NCI-H2227 treated with DMSO at 0.1 percent for 48 hours (cell line): ENCODE measurements around the gene TRANK1.
"Not testable (repeated sequence)": the region's sequence is repeated elsewhere in the genome, so short reads cannot be mapped to it uniquely, and the experiment has no call there.

Experiments used
- DNase-seq: peaks from one replicate; lab custom pipeline; 2025; lab: John Stamatoyannopoulos, UW

TRANK1 gene

DNA sequence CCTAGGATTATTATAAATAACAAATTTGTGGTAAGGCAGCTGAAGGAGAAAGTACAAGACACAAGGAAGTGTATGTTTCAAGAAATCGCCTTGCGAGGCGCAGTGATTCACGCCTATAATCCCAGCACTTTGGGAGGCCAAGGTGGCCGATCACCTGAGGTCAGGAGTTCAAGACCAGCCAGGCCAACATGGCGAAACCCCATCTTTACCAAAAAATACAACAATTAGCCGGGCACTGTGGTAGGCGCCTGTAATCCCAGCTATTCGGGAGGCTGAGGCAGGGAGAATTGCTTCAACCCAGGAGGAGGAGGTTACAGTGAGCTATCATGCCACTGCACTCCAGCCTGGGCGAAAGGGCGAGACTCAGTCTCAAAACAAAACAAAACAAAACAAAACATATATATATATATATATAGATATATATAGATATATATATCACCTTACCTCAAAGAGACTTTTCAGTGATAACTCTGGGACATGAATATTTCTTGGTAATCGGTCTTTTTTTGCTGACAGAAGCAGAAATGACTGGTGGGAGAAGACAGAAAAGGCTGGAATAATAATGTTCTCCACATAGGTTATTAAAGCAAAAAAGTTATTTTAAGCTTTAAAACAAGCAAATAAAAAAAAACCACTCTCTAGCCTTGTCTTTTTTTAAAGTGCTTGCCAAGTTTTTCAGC, 52.3 kb downstream of the TRANK1 start:
- DNase-seq: no peak

DNA sequence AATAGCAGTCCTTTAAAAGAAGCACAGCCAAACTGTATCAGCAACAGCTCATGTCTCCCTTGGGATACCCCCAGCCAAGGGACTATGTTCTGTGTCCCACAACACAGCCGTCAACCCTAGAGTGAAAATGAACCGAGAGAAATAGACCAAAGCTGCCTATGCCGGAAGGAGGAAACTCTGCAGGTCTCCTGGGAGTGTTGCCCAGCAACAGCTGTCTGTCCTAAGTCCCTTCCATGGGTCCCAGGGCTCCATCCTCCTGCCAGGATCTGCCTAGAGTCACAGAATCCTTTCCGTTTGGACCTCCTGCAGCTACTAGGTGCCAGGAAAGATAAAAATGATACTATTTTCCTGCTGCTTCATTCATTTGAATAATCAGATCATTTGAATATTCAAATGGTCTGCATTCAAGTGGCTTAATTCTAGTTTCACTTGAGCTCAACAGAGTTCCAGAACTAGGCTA, 53.1 kb downstream of the TRANK1 start:
- DNase-seq: no peak

DNA sequence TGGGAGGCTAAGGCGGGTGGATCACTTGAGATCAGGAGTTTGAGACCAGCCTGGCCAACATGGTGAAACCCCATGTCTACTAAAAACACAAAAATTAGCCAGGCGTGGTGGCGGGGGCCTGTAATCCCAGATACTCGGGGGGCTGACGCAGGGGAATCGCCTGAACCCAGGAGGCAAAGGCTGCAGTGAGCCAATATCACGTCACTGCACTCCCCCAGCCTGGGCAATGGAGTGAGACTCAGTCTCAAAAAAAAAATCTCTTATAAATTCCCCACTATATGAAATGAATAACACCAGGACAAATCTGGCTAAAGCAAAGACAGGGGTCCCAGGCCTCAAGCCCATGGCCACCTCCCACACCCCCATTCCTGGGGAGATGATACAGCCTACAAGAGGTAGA, 53.8 kb downstream of the TRANK1 start:
- not testable (repeated sequence) for DNase-seq

DNA sequence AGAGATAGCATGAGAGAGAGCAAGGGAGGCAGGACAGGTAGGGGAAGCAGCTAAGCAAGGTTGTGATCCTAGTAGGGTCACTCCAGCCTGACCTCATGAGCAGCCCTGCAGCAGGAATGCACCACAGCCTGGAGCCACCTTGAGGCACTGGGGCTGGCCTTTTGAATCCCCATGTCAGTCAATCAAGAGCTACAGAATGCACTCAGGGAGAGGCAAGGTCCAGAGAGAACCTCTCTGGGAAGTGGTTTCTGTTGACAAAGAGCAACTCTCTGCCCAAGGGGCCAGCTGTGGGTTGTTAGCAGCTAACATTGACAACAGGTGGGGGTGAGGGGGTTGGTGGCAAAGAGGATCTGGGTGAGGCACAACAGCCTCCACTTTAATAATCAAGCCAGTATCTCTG, 54.6 kb downstream of the TRANK1 start:
- DNase-seq: no peak

DNA sequence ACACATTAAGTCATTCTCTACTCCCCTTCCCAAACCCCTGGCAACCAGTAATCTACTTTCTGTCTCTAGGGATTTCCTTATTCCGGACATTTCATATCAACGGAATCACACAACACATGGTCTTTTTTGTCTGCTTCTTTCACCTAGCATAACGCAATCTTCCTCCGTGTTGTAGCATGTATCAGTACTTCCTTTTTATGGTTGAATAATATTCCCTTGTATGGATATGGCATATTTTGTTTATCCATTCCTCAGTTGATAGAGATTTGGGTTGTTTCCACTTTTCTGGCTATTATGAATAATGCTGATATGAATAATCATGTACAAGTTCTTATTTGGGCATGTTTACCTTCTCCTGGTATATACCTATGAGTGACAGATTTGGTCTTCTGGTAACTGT, 63.1 kb downstream of the TRANK1 start:
- no peak for DNase-seq

DNA sequence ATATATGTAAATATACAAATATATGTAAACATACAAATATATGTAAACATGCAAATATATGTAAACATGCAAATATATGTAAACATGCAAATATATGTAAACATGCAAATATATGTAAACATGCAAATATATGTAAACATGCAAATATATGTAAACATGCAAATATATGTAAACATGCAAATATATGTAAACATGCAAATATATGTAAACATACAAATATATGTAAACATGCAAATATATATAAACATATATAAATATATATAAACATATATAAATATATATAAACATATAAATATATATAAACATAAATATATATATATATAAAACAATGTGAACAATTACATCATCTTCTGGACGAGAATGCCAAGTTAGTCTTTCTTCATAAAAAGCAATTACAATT, 65.0 kb downstream of the TRANK1 start:
- not testable (repeated sequence) for DNase-seq

DNA sequence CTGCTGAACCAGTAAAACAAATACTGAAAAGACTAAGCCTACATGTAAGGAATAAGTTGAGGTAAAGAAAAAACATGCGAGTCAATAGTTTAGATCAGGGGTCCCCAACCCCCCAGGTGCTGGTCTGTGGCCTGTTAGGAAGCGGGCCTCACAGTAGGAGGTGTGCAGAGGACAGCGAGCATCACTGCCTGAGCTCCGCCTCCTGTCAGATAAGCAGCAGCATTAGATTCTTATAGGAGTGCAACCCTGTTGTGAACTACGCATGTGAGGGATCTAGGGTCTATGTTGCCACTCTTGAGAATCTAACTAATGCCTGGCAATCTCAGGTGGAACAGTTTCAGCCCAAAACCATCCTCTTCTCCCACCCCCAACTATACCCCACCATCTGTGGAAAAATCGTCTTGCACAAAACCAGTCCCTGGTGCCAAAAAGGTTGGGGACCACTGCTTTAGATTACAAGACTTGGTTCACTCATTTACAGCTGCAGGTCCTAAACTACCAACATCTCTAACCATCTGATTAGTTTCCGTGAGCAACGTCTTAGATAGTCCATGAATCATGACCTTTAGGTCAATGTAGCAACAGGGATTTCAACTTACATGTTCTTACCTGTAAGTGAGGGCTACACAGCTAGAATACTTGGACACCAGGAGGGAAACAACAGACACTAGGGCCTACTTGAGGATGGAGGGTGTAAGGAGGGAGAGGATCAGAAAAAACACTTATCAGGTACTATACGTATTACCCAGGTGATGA, 66.7 kb downstream of the TRANK1 start:
- DNase-seq: no peak

DNA sequence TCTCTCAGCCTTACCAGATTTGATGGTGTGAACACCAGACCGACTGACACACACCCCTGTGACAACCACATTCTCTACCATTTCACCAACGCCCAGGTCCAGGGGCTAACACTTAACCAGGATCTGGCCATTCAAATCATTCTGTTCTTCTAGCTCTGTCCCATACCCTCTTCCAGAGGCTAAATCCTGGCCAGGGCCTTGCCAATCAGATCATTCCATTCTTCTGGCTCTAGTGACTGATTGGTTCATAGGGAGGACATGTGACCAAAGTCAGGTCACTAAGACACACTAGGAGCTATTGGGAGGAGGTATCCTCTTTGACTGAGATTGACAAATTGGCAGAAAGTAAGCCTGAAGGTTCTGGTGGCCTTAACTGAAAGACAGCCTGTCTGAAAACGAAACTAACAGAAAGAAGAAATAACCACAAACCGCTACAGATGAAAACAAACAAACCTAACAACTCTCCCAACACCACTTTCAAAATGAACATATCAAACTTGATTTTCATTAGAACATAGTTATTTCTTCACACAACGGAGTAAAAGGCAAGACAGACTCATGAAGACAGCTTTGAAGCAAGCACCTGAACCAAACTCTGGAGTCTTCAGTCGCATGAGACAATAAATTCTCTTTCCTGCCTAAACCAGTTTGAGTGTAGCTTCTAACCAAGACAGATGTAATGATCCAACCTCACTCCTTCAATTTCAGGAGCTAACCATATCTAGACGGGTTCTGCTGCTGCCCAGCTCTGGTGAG, 68.5 kb downstream of the TRANK1 start:
- DNase-seq: no peak

DNA sequence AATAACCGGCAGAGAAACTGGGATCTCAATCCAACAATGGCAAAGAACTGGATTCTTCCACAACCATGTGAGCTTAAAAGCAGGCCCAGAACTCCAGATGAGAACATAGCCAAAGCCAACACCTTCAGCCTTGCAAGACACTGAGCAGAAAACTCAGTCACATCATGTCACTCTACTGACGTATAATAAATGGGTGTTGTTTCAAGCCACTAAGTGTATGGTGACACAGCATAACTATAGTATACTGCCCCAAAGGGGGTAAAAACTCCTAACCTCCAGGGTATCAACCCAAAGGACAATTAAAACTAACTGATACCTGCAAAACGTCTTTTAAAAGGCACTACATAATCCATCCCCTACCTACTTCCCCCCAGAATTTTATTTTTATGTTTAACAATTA, 69.5 kb downstream of the TRANK1 start:
- DNase-seq: no peak

DNA sequence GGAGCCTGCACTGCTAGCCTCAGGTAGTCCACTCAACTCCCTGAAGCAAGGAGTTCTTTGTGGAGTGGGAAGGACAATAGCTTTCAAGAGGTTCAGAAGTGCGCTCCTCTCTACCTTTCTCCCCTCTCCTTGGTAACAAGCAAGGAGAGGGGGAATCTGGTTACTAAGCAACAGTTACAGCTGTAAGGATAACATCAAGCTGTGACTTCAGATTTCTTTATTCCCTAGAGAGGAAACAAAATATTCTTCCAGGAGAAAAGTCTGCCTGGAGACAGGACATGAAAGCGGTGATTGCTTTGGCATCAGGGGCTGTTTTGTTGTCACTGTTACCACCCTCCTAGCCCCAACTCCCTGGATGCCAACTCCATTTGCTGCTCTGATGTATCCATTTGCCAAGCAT, 70.4 kb downstream of the TRANK1 start:
- DNase-seq: peak; percentile 12

DNA sequence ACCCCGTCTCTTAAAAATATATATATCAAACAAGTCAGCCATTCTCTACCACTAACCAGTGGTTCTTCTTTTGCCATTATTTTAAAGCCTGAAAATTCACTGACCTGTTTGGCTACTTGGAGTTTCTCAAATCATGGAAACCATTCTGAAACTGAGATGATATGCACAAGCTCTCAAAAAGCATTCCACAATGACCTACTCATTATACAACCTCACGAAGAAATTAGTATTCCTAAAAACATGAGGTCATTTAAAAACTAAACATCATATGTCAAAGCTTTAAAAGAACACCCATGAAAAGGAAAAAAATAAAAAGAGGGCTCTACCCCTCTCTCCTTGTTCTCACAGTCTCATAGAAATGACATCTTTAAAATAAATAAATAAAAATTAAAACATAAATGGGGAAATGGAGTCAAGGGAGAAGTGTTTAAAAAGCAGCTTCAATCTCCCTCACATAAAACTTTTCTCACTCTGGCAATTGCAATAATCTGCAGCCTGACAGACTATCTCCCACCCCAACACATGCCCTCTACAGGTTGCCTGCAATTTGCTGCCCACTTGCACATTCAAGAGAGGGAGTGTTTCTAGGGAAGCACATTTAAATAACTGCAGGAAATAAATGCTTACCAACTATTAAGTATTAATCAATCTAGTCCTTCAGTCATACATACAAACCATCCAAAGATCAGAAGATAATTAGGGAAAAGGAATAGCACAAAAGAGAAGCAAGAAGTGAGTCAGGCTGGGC, 73.3 kb downstream of the TRANK1 start:
- DNase-seq: no peak

DNA sequence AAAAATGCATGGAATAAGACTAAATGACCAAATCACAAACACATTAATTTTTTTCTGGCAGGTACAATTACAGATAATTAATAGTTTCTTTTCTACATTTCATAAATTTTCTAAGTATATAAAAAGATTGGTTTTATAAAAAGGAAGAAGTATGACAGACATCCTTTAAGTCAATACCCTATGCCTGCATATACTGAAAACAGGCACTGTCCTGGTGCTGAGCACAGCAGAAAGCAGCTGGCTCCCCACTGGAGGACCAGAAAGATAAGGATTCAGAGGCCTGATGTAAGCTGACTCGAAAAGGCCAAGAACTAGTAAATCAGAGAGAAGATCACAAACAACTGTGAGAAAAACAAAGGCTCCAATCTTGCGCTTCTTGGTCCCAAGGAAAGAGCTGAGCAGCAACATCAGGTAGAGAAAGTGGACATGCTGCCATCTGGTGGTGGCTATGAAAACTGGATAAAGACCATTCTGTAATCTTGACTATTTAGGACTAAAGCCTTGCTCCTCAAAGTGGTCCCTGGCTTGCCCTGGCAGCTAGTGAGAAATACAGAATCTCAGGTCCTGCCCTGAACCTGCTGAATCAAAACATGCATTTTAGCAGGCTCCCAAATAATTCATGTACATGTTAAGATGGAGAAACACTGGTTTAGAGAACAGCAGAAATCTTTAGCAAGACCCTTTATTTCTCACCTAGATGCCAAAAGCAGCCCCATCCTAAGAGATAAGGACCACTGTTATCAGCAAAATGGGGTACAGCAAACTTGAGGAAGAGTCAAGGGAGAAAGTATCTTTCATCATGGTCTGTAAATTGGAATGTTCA, 76.0 kb downstream of the TRANK1 start:
- peak; percentile 59 for DNase-seq

DNA sequence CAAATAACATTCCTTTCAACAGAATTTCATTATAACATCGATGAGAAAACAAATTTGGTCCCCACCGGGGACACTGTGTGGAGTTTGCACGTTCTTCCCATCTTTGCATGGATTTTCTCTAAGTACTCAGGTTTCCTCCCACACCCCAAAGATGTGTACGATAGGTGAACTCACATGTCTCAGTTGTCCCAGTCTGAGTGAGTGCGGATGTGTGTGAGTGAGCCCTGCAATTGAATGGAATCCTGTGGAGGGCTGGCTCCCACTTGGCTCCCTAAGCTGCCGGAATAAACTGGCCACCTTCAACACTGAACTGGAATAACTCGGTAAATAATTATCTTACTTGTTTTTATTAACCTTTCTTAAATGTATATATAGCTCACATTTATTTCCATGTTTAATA, 77.0 kb downstream of the TRANK1 start:
- DNase-seq: no peak

DNA sequence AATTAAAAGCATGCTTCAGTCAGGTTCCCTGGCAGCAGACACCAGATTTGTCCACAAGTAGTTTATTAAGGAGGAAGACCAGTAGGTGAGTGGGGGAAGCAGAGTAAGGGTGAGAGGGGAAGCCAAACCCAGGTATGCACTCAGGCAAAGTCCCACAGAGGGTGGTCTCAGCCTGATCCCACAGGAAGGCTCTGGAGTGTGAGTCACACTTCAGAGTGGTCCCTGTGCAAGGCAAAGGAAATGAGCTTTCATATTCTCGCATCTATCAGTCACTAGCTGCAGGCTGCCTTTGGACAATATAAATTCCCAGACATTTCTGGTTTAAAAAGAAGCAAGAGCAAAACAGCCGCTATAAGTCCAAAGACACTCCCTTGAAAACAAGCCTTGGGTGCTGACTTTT, 78.5 kb downstream of the TRANK1 start:
- DNase-seq: no peak

DNA sequence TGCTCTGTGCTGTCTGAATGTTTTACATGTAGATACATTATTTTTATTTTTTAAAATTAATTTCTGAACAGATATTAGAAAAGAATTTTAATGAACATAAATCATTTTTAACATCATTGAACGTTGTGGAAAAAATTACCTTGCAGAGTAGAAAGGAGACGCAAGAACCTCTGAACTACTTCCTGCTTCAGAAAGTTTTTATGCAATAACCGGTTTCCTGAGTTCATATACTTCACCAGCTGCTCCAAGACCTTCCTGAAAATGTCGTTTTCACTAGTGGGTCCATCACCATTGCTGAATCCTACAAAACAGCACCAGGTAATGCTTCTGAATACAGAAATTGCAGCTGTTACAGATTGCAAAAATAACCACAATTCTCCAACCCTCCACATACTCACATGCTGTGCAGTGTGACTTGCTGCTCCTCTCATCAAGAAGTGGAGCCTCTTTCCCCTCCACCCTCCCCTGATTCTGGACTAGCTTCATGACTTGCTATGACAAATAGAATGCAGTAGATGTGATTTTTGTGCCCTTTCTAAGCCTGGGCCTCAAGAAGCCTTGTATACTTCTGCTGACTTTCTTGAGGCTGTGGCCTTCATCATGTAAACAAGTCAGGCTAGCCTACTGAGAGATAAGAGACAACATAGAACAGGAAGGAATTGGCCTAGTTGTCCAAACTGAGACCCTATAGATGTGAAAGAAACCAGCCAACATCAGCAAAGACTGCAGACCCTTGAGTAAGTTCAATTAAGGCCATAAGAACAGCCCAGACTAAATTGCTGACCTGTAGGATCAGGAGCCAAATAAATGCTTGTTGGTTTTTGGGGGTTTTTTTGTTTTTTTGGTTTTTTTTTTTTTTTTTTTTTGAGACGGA, 80.4 kb downstream of the TRANK1 start:
- DNase-seq: no peak

DNA sequence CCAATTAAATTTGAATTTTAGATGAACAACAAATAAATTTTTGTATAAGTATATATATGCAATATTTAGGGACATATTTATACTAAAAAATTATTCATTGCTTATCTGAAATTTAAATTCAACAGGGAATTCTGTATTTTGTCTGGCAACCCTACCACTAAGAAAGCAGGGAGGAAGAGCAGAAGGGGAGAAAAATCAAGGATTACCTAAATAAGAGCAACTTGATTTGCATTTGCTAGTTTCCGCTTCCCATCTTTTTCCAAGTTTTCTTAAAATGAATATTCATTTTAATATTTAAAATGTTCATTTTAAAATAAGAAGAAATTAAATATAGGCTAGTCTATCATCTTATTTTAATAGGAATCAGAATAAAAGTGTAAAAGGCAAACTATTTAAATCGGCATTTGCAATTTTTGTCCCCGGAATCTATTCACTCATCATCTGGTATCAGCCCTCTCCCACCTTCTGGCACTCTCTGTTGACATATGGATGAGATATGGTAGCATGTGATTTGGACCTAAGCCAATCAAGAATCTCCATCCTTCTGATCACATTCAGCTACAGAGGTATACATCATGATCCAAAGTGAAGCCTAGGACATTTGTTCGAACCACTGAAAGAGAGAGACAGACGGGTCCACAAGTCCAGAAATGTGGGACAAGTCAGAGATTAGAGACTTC, 82.6 kb downstream of the TRANK1 start:
- no peak for DNase-seq

DNA sequence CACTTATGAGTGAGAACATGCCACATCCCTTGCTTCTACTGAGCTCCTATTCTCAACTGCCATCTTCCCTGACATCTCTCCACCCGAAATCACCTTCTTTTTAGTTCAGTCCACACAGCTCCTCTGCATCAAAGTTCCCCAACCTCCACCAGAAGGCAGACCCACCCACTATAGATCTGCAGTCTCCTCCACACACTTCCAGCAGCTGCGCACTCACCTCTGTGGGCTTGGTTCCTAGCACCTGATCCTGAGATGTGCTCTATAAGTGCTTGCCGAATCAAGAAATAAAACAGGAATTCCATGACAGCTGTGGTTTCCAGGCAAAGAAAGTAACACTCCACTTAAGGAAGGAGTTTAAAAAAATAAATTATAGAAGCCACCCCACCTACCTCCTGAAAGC, 85.4 kb downstream of the TRANK1 start:
- no peak for DNase-seq

DNA sequence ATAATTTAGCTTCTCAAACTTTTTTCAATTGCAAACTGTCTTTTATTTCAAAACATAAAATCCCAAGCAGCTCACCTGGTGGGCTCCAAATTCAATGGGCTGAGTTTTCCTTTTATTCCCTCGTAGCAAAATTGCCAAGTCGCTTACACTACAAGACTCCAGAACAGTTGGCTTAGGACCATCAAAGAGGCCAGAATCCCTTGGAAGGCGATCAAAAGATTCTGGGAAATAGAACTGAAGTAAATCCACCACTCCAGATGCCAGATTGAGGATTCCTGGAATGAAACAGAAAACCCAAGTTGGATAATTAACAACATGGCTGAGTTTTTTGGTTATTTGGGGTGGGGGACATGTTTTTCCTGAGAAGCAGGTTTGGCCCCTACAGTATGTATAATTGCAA, 92.8 kb downstream of the TRANK1 start:
- DNase-seq: no peak

DNA sequence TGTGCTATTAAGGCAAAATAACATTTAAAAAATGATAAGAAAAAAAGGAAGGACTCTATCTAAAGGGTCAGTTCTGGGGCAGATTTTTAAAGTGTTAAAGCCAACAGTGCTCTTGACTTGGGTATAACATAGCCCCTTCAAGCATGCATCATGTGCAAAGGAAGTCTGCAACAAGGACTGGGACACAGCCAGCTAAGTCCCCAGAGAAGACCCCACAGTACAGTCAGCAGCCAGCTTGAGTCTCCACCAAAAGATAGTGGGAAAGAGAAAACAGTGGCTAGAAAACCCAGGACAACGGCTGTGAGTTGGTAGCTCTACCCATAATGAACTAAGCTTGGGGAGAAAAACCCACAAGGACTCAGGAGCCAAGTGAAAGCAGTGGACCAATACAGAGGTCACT, 94.1 kb downstream of the TRANK1 start:
- no peak for DNase-seq

DNA sequence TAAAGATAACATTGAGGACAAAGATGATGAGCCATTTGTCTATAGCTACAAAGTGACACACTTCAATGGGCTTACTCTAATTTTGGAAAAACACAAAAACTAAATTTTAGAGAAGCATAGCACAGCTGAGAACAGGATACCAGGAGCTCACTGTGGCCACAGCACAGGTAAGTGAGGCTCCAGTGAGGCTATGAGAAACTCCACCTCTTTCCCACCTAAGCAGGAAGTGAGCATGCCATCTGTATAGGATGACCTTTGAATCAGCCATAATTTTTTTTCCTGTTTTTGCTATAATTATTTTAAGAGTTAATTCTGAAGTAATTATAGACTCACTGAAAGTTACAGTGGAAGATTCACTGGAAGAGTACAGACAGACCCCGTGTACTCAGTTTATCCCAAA, 98.4 kb downstream of the TRANK1 start:
- no peak for DNase-seq
